ENCODE measurements around the gene TRIO. TPM values are rescaled to one million over a fixed set of nuclear protein-coding genes. Genes with fewer than 3 reads are reported as not detected.

Gene TRIO
- polyA plus RNA-seq, 3 donors = 1.7 to 45.8 (median 2.1) TPM

DNA sequence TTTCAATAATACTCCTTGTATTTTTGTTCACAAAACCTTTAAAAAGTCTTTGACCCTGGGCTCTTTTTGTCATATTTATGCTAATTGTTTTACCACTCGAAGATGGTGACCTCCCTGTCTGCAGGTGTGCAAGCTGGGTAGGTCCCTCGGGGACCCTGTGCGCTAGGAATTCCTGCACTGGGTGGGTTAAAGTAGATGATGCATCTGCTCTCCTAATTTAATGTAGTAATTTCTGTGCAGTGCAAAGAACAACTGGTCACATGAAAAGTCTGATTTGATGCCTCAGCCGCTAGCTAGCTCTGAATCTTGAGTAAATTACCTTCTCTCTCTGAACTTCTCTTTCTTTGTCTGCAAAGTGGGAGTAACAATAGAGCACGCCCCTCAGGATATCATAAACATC, 299.4 kb downstream of the TRIO start:
- H3K4me2 ChIP-seq (replicated peaks; ENCODE audit: extremely low read depth, low read length, poor library complexity, severe bottlenecking) = no peak overlapping the region
- H3K27ac Mint-ChIP-seq = no peak overlapping the region
- no peak overlapping the region for H3K27ac ChIP-seq (ENCODE audit: low read depth in 1 of 2, low read length in 2 of 2)
- peaks cover 4 to 15% of the 10 kb centered on the region in 2 donors for H3K4me1 ChIP-seq (ENCODE audit: control insufficient read depth in 1 of 2, insufficient read depth in 2 of 2, low read length in 2 of 2)
- no peaks in the 10 kb centered on the region for H3K79me2 ChIP-seq (ENCODE audit: insufficient read depth, low read length)
- peaks cover 0 to 2% (median 0%) of the 10 kb centered on the region in 3 donors for H3K27me3 Mint-ChIP-seq (ENCODE audit: low read depth in 3 of 3)
- DNase-seq = no peak
- H3K9ac ChIP-seq (ENCODE audit: insufficient read depth, low read length, poor library complexity, severe bottlenecking) = no peak overlapping the region
- H3K9me3 ChIP-seq (replicated peaks in 1 of 2; ENCODE audit: control insufficient read depth in 1 of 2, insufficient read depth in 1 of 2, low read length in 2 of 2) = no peaks in the 10 kb centered on the region
- peaks cover 19% of the 10 kb centered on the region for H4K20me1 ChIP-seq (ENCODE audit: insufficient read depth, low read length)
- peaks cover 33 to 36% of the 10 kb centered on the region in 2 donors for H3K36me3 Mint-ChIP-seq
- H3K4me3 ChIP-seq (replicated peaks in 1 of 3; ENCODE audit: low read depth in 2 of 3, low read length in 3 of 3) = no peak overlapping the region
- intact Hi-C loops (cut with micrococcal nuclease) = no loop called here
- H3K9me3 Mint-ChIP-seq = peaks cover 0 to 2% (median 0%) of the 10 kb centered on the region in 7 donors
- peaks cover 19 to 57% of the 10 kb centered on the region in 2 donors for H3K36me3 ChIP-seq (replicated peaks in 1 of 2; ENCODE audit: control insufficient read depth in 1 of 2, insufficient read depth in 2 of 2, low read length in 2 of 2)
- peaks cover 27% of the 10 kb centered on the region for H3K4me1 Mint-ChIP-seq
- no peaks in the 10 kb centered on the region for H3K27me3 ChIP-seq (ENCODE audit: control insufficient read depth in 2 of 2, insufficient read depth in 2 of 2, low read length in 2 of 2)
- 92% methylated on average over 2 of the region's 5 CpGs for WGBS (ENCODE audit: insufficient coverage)
- no peak overlapping the region for H3K4me3 Mint-ChIP-seq
- H2AFZ ChIP-seq (ENCODE audit: insufficient read depth, low read depth, low read length, poor library complexity, severe bottlenecking) = no peak overlapping the region
- no peak for TF ChIP-seq CTCF (IDR thresholded peaks at IDR 0.05)

- intact Hi-C loops (cut with micrococcal nuclease) = no loop called here
- no peak for DNase-seq
- Histone ChIP-seq H2AFZ (ENCODE audit: insufficient read depth, low read depth, low read length, poor library complexity, severe bottlenecking) (no peak overlapping the region), H3K4me3 (replicated peaks in 1 of 3; ENCODE audit: low read depth in 2 of 3, low read length in 3 of 3) (no peak overlapping the region), H3K4me1 (ENCODE audit: control insufficient read depth in 1 of 2, insufficient read depth in 2 of 2, low read length in 2 of 2) (peaks cover 4 to 15% of the 10 kb centered on the region in 2 donors), H3K36me3 (replicated peaks in 1 of 2; ENCODE audit: control insufficient read depth in 1 of 2, insufficient read depth in 2 of 2, low read length in 2 of 2) (peaks cover 19 to 56% of the 10 kb centered on the region in 2 donors), H3K9me3 (replicated peaks in 1 of 2; ENCODE audit: control insufficient read depth in 1 of 2, insufficient read depth in 1 of 2, low read length in 2 of 2) (no peaks in the 10 kb centered on the region), H3K27me3 (ENCODE audit: control insufficient read depth in 2 of 2, insufficient read depth in 2 of 2, low read length in 2 of 2) (no peaks in the 10 kb centered on the region), H4K20me1 (ENCODE audit: insufficient read depth, low read length) (peaks cover 12% of the 10 kb centered on the region), H3K4me2 (replicated peaks; ENCODE audit: extremely low read depth, low read length, poor library complexity, severe bottlenecking) (no peak overlapping the region), H3K27ac (ENCODE audit: low read depth in 1 of 2, low read length in 2 of 2) (no peak overlapping the region), H3K9ac (ENCODE audit: insufficient read depth, low read length, poor library complexity, severe bottlenecking) (no peak overlapping the region), H3K79me2 (ENCODE audit: insufficient read depth, low read length) (no peaks in the 10 kb centered on the region)
- TF ChIP-seq CTCF (IDR thresholded peaks at IDR 0.05) = no peak
- Mint-ChIP-seq H3K9me3 (peaks cover 0 to 2% (median 0%) of the 10 kb centered on the region in 7 donors), H3K36me3 (peaks cover 34 to 37% of the 10 kb centered on the region in 2 donors), H3K4me3 (no peak overlapping the region), H3K27me3 (ENCODE audit: low read depth in 3 of 3) (peaks cover 0 to 2% (median 0%) of the 10 kb centered on the region in 3 donors), H3K27ac (no peak overlapping the region), H3K4me1 (peaks cover 21% of the 10 kb centered on the region)
- WGBS (ENCODE audit: insufficient coverage) = no CpG with 5 or more reads among the region's 4 CpGs
Observed at GRCh38 chr5:14443671-14444093, 300.5 kb downstream of the TRIO start.

All from CD14-positive monocyte (primary cell).